ENCODE data around the gene CALML6.

GRCh38 chr1:1889847-1890505 lies 25.1 kb upstream of the CALML6 start:
- TF ChIP-seq CTCF (IDR thresholded peaks at IDR 0.05) = no peak
- no peak for TF ChIP-seq EZH2 (IDR thresholded peaks at IDR 0.05)

All from neural progenitor cell (in vitro differentiated cells).